ENCODE data around the gene EFHC1.

EFHC1 gene

GRCh38 chr6:52544602-52545405, 124.7 kb downstream of the EFHC1 start:
- no peak for DNase-seq

- DNase-seq: no peak
Measured at GRCh38 chr6:52545406-52546119, 125.4 kb downstream of the EFHC1 start.

DNA sequence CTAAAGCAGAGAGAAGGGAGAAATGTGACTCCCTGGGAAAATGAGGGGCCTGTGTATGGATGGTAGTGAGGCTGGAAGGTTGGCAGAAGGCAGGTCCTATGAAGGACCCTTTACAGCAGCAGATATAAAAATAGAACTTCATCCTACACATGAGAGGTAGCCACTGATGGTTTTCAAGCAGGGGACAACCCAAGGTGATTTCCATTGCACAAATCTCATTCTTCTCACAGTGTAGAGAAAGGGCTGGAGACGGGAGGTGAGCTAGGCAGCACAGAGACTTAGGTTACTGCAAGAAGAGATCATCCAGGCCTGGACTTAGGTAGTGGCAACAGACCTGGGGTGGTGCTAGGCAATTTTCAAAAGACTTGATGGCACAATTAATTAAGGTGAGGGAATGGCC, 126.0 kb downstream of the EFHC1 start:
- DNase-seq: no peak

DNA sequence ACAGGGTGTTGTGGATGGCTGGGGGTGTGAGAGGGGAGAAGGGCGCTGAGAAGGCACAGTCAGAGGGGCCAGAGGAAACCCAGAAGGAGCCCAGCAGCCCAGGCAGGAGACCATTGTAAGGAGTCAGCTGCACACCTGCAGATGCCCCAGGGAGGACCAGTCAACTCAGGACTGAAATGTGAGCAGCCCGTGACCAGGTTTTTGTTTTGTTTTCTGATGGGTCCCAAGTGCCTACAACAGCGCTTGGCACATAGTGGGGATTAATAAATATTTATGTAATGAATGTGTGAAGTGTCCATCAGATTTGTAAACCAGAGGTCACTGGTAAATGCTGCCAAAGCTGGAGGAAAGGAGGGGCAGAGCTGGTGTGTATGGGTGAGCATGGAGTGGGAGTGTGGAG, 126.5 kb downstream of the EFHC1 start:
- no peak for DNase-seq

- no peak for DNase-seq
Measured at GRCh38 chr6:52547647-52548352, 127.7 kb downstream of the EFHC1 start.

GRCh38 chr6:52548353-52548713, 128.2 kb downstream of the EFHC1 start:
- no peak for DNase-seq

DNA sequence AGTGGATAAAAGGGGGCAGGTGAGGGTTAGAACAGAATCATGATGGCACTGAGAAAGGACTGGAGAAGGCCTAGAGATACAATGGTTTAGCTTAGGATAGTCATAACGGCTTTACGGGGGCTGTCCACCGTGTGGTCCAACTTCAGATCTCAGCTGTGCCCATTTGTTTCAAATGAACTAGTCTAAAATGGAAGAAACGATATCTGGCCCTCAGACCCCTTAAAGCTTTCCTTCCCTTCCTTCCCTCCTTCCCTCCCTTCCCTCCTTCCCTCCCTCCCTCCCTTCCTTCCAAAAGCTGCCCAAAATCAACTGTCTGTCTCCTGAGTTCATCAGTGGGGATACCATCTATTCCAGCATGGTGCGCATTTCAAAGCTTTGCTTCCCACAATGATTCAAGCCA, 128.9 kb downstream of the EFHC1 start:
- no peak for DNase-seq

DNA sequence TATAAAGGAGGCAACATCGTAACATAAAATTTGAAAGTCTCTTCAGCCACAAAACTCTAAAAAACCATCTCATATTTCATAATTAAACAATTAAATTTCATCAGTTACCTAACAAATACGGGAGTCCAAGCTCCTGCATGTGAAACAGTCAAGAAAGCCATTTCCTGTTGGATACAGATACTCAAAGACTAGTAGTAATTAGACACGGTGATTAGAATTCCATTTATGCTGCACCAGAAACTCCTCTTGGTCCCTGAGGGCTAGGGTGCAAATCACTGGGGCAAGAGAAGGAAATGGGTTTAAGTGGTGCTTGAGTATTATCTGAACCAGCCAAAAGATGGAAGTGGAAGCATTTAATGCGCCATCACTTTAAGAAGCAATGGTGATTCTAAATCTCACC, 129.3 kb downstream of the EFHC1 start:
- DNase-seq: no peak

GRCh38 chr6:52550014-52550575, 130.0 kb downstream of the EFHC1 start:
- DNase-seq: no peak

GRCh38 chr6:52550870-52551269, 130.7 kb downstream of the EFHC1 start:
- DNase-seq: no peak

GRCh38 chr6:52551483-52552277, 131.5 kb downstream of the EFHC1 start:
- DNase-seq: no peak

DNA sequence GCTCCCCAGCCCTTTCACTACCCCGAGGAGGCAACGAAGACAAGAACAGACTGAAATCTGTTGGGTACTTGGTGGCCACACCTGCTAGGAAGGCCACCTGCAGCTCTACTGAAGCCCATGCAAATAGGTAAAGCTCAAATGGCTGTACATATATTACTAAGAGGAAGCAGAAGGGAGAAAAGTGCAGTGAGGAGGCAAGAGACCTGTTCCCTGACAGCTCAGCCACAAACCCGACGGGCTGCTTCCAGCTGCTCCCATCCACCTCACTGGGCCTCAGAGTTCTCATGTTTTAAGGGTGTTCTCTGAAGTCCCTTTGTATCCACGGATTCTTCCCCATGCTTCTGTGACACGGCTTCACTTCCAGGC, 132.1 kb downstream of the EFHC1 start:
- no peak for DNase-seq

- DNase-seq: no peak
Measured at GRCh38 chr6:52553158-52553557, 133.0 kb downstream of the EFHC1 start.

DNA sequence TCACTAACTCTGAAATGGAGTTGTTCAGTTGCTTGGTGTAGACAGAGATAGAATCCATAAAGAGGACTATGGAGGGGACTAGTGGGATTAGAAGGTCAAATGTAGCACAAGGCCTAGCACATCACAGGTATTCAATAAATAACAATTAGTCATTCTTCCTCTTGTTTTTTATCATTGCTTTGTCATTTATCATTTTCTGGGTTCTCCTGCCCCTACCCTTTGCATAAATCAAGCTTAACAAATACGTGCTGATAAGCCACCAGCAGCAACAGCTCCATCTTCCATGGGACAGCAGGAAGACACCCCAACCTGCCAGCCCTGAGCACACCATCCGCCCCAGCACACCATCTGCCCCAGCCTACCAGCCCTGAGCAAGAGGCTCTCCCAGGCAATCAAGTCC, 133.6 kb downstream of the EFHC1 start:
- no peak for DNase-seq

GRCh38 chr6:52554684-52555280, 134.6 kb downstream of the EFHC1 start:
- no peak for DNase-seq

DNA sequence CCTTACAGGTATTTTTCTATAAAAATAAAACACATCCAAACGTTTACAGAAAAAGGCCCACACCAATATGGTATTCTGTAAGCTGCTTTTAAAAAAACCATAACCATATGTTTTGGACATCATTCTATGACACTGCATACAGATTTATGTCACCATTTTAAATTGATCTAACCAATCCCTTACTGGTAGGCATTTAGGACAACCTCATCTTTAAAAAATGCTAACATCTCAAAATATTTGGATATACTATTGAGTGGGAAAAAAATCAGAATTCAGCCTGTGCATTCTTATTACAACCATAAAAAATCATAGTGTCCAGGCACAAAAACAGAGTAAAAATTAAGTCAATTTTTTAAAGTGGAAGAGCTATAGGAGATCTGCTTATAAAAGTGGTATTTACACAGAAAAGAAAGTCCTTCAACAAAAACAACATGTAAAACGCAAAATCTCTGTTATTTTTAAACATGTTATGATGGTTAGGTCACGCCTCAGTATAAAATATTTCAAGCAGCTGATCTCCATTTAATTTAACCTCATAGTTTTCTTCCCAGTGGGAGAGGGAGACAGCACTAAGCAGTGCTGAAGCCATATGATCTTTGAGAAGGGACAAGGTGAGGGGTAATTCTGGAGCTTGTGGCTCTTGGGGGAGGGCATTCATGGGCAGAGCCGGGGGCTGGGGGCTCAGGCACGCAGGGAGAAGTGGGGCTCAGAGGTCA, 135.5 kb downstream of the EFHC1 start:
- no peak for DNase-seq

- DNase-seq: no peak
Measured at GRCh38 chr6:52557389-52558265, 137.5 kb downstream of the EFHC1 start.

DNA sequence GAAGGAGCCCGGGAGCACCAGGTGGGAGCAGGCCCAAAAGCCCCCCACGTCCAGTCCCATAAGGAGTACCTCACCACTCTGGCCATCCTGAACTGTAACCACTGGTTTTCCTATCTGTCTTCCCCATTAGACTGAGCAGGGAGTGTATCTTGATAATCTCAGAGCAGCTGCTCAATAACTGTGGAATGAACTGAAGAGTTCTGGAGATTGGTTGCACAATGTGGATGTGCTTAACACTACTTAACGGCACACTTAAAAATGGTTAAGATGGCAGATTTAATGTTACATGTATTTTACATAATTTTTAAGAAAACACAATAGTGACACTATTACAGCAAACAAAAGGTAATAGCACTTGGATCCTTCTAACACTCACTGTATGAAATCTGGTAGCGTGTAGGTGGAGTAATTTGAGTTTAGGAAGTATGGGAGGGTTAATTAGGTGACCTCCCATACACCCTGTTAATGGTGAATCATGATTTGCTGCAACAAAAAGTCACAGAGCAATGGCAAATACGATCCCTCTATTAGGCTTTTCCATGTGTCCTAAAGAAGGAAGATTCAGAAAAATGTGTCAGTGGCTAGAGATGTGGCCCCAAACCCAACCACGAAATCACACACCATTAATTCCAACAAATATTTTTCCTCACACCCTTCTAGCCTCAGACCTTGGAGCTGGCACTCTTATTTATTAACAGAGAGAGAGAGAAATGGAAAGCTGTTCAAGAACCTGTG, 138.3 kb downstream of the EFHC1 start:
- no peak for DNase-seq

DNA sequence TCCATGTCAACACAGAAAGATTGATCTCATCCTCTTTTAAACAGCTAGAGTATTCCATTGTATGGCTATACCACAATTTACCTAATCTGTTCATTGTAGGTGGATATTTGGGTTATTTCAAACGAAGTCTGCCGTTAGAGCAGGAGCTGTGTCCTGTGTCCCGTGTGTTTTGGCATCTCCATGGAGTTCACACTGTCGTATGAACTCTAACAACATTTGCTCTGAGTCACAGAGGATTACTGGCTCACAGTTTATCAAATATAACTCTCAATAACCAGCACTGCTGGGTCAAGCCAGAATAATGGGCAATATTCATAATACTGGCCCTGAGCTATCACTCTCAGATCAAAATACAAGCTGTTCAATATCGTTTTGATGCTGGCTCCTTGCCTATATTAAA, 140.3 kb downstream of the EFHC1 start:
- no peak for DNase-seq

GRCh38 chr6:52562911-52563310, 142.8 kb downstream of the EFHC1 start:
- DNase-seq: no peak
